D721Med (cell line): Measurements from ENCODE around the gene CRTC1.

Experiments
- DNase-seq: peaks from one replicate; pipeline ENCODE4 v3.0.0; 2011; ENCODE audit warnings: low spot score; ENCODE audit not compliant: insufficient read length
- FAIRE-seq: peaks from 2 replicates; lab custom pipeline; 2011; peaks lifted over from hg19 to GRCh38; lab: Jason Lieb, UNC
- TF ChIP-seq, protein P1 (sequence below): IDR thresholded peaks from 2 replicates; pipeline ENCODE4 v1.5.1; 2012; ENCODE audit warnings: mild to moderate bottlenecking, control low read depth; ENCODE audit not compliant: insufficient read depth; ENCODE audit errors: missing control alignments

The CRTC1 gene

DNA sequence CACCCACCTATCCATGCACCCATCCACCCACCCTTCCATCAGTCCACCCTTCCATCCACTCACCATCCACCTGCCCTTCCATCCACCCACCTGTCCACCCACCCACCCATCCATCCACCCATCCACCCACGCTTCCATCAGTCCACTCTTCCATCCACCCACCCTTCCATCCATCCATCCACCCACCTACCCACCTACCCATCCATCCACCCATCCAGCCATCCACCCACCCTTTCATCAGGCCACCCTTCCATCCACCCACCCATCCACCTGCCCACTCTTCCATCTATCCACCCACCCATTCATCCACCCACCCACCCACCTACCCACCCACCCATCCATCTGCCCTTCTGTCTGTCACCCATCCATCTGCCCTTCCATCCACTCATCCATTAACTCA, 29.6 kb upstream of the CRTC1 start:
- FAIRE-seq, result no peak
- TF ChIP-seq, protein P1, sequence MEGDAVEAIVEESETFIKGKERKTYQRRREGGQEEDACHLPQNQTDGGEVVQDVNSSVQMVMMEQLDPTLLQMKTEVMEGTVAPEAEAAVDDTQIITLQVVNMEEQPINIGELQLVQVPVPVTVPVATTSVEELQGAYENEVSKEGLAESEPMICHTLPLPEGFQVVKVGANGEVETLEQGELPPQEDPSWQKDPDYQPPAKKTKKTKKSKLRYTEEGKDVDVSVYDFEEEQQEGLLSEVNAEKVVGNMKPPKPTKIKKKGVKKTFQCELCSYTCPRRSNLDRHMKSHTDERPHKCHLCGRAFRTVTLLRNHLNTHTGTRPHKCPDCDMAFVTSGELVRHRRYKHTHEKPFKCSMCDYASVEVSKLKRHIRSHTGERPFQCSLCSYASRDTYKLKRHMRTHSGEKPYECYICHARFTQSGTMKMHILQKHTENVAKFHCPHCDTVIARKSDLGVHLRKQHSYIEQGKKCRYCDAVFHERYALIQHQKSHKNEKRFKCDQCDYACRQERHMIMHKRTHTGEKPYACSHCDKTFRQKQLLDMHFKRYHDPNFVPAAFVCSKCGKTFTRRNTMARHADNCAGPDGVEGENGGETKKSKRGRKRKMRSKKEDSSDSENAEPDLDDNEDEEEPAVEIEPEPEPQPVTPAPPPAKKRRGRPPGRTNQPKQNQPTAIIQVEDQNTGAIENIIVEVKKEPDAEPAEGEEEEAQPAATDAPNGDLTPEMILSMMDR, result no peak
- no peak for DNase-seq

DNA sequence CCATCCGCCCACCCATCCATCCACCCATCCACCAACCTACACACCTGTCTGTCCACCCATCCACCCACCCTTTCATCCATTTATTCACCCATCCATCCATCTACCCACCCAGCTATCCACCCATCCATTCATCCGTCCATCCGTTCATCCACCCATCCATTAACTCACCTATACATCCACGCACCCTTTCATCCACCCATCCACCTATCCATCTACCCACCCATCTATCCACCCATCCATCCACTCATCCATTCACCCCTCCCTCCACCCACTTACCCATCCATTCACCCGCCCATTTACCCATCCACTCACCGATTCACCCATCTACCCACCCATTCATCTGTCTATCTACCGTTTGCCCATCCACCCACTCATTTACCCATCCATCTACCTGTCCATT, 29.0 kb upstream of the CRTC1 start:
- TF ChIP-seq, protein P1, result no peak
- DNase-seq (no peak), FAIRE-seq (no peak)

DNA sequence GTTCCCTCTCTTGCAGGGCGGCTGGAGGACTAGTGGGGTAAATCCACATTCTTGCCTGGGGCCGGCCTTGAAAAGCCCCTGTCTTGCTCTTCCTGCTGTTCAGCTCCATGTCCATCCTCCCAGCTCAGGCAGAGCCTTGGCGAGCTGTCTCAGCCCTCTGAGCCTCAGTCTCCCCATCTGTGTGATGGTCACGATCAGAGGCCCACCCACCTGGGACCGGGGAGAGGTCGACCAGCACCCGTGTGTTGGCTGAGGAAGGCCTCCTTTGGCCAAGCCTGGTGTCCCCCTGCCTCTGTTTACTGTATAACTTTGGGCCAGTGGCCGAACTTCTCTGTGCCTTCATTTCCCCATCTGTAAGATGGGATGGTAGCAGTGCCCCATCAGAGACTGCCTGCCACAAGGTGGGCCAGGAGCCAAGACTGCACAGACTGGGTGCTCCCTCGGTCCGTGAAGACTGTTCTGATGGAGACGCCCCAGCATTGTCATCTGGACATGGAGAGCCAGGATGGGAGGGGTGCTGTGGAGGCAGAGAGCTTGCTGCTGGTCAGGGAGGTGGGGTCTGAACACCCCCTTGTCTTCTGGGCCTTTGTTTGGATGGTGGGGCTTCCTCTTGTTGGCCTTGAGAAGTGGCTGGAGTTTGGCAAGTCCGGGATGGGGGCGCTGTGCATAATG, 28.2 kb upstream of the CRTC1 start:
- TF ChIP-seq, protein P1, result no peak
- no peak for FAIRE-seq
- DNase-seq, result no peak

GRCh38 chr19:18656337-18657086, 27.0 kb upstream of the CRTC1 start:
- no peak for FAIRE-seq

GRCh38 chr19:18657590-18658365, 25.7 kb upstream of the CRTC1 start:
- no peak for FAIRE-seq
- DNase-seq, result peak; percentile 54
- TF ChIP-seq, protein P1, result no peak

More at GRCh38 chr19:18656337-18657086, 27.0 kb upstream of the CRTC1 start:
- no peak for DNase-seq
- TF ChIP-seq, protein P1, result no peak

DNA sequence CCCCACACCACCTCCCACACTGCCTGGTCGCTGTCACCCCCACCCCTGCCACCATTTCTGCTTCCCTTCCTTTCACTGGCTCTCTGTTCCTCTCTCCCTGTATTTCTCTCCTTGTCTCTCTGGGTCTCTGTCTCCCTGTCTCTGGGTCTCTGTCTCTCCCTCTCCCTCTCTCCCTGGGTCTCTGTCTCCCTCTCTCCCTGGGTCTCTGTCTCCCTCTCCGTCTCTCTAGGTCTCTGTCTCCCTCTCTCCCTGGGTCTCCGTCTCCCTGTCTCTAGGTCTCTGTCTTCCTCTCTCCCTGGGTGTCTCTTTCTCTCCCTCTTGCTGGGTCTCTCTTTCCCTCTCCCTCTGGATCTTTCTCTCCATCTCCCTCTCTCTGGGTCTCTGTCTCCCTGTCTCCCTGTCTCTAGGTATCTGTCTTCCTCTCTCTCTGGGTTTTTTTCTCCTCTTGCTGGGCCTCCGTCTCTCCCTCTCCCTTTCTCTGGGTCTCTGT, 25.1 kb upstream of the CRTC1 start:
- FAIRE-seq (no peak), DNase-seq (no peak)
- TF ChIP-seq, protein P1, result no peak
